HCT116 (cell line): Measurements from ENCODE around the gene HSPG2. TPM values are rescaled to one million over a fixed set of nuclear protein-coding genes. Genes with fewer than 3 reads are reported as not detected.

Experiments used
- ATAC-seq: fragments of 200-7000 bp; cut with Tn5 transposase; 2 replicates; pipeline ENCODE4 v1.9.1; 2020; ENCODE audit warnings: mild to moderate bottlenecking, moderate library complexity
- BruUV-seq: library from RNA; stranded (reverse); fragments of 400-500 nt; replicated peaks from 2 replicates; lab custom pipeline; 2021; lab: Mats Ljungman, UMichigan
- CTCF ChIA-PET: fragments of 300-600 bp; sonication (Branson Sonifier 250); formaldehyde crosslinking; loops from one replicate; lab custom pipeline; 2021; ENCODE audit warnings: antibody characterized with exemption; lab: Charles Lee
- POLR2A ChIA-PET: fragments of 300-600, 350-600 bp; sonication (Branson Sonifier 250); formaldehyde crosslinking; loops from one replicate; lab custom pipeline; 2021; ENCODE audit warnings: antibody characterized with exemption; lab: Charles Lee
- RAD21 ChIA-PET, 2 experiments: fragments of 300-600 bp; sonication (Branson Sonifier 250); formaldehyde crosslinking; loops; one replicate each; lab custom pipeline; 2023; ENCODE audit warnings: low total read pairs in 2 of 2; ENCODE audit not compliant: uncharacterized antibody in 2 of 2, unreplicated experiment in 2 of 2, low non-redundant PET in 1 of 2; lab: Charles Lee
- DNase-seq: peaks from one replicate; pipeline ENCODE4 v3.0.0-alpha.2; 2010; ENCODE audit warnings: low read depth, low spot score
- H2AFZ ChIP-seq: fragments of 200-600 bp; shearing (Covaris generic), sonication (generic); 2 replicates; pipeline ENCODE4 v1.6.1; 2017; ENCODE audit warnings: low read depth, mixed run types, mixed read lengths, antibody characterized with exemption, low read length; ENCODE audit not compliant: poor library complexity, severe bottlenecking
- H3K27ac ChIP-seq: 2 replicates; pipeline ENCODE4 v1.5.1; 2012; ENCODE audit warnings: low read depth, low read length
- H3K27me3 ChIP-seq: fragments of 200-600 bp; sonication (generic); 2 replicates; pipeline ENCODE4 v1.6.1; 2016; ENCODE audit warnings: mixed run types, low read length, mixed read lengths; ENCODE audit not compliant: insufficient read depth
- H3K36me3 ChIP-seq, 2 experiments: fragments of 200-500 bp in 1 of 2; fragments of 200-600 bp in 1 of 2; sonication (Bioruptor generic) in 1 of 2; sonication (generic) in 1 of 2; 2 replicates each; pipeline versions ENCODE4 v1.5.1 to v1.6.1; 2014 to 2016; ENCODE audit warnings: low read length in 2 of 2, inconsistent platforms in 1 of 2, mixed read lengths in 1 of 2, mixed run types in 1 of 2; ENCODE audit not compliant: insufficient read depth in 2 of 2, control insufficient read depth in 1 of 2
- H3K4me1 ChIP-seq, 2 experiments: fragments of 200-600 bp in 1 of 2; sonication (generic) in 1 of 2; 2 replicates each; pipeline versions ENCODE4 v1.5.1 to v1.6.1; 2012 to 2017; ENCODE audit warnings: low read length in 2 of 2, inconsistent platforms in 1 of 2, mild to moderate bottlenecking in 1 of 2, mixed read lengths in 1 of 2, mixed run types in 1 of 2, moderate library complexity in 1 of 2; ENCODE audit not compliant: insufficient read depth in 2 of 2, control insufficient read depth in 1 of 2
- H3K4me2 ChIP-seq: fragments of 200-600 bp; sonication (generic); 2 replicates; pipeline ENCODE4 v1.6.1; 2017; ENCODE audit warnings: mixed run types, low read length, mixed read lengths
- H3K4me3 ChIP-seq, 2 experiments: fragments of 200-600 bp in 1 of 2; sonication (generic) in 1 of 2; replicated peaks in 1 of 2; 2 replicates each; pipeline ENCODE4 v1.5.1; 2011 to 2016; ENCODE audit warnings: low read length in 2 of 2, control low read depth in 1 of 2, low read depth in 1 of 2, mild to moderate bottlenecking in 1 of 2, mixed read lengths in 1 of 2, mixed run types in 1 of 2
- H3K79me2 ChIP-seq: fragments of 200-600 bp; sonication (generic); 2 replicates; pipeline ENCODE4 v1.6.1; 2017; ENCODE audit warnings: mild to moderate bottlenecking, mixed run types, low read length, moderate library complexity, mixed read lengths; ENCODE audit not compliant: insufficient read depth
- H3K9ac ChIP-seq: fragments of 200-600 bp; sonication (generic); 2 replicates; pipeline ENCODE4 v1.6.1; 2016; ENCODE audit warnings: low read length, mixed read lengths
- H3K9me2 ChIP-seq: fragments of 200-600 bp; sonication (generic), shearing (Covaris generic); 2 replicates; pipeline ENCODE4 v1.6.1; 2017; ENCODE audit warnings: mixed run types, mild to moderate bottlenecking, moderate library complexity; ENCODE audit not compliant: insufficient read depth
- H3K9me3 ChIP-seq, 2 experiments: fragments of 200-500 bp in 1 of 2; fragments of 200-600 bp in 1 of 2; sonication (Bioruptor generic) in 1 of 2; sonication (generic) in 1 of 2; 2 replicates each; pipeline ENCODE4 v1.6.1; 2014 to 2017; ENCODE audit warnings: low read length in 2 of 2, mixed read lengths in 2 of 2, inconsistent platforms in 1 of 2, low read depth in 1 of 2, mild to moderate bottlenecking in 1 of 2, mixed run types in 1 of 2, moderate library complexity in 1 of 2; ENCODE audit not compliant: control insufficient read depth in 1 of 2, insufficient read depth in 1 of 2
- H4K20me1 ChIP-seq: fragments of 200-600 bp; sonication (generic), shearing (Covaris generic); 2 replicates; pipeline ENCODE4 v1.6.1; 2017; ENCODE audit warnings: mixed run types, mild to moderate bottlenecking, moderate library complexity; ENCODE audit not compliant: insufficient read depth
- ATF3 ChIP-seq: IDR thresholded peaks from 2 replicates; pipeline ENCODE4 v1.6.1; 2012
- CBX3 ChIP-seq: IDR thresholded peaks from 2 replicates; pipeline ENCODE4 v1.6.1; 2012; ENCODE audit warnings: low read depth
- CEBPB ChIP-seq: IDR thresholded peaks from 2 replicates; pipeline ENCODE4 v1.6.1; 2012; ENCODE audit warnings: low read depth
- EGR1 ChIP-seq: IDR thresholded peaks from 2 replicates; pipeline ENCODE4 v1.6.1; 2012; ENCODE audit warnings: low read depth
- ELF1 ChIP-seq: IDR thresholded peaks from 2 replicates; pipeline ENCODE4 v1.6.1; 2012; ENCODE audit warnings: low read depth, borderline replicate concordance
- EZH2 ChIP-seq: fragments of 200-600 bp; sonication (generic); IDR thresholded peaks from 2 replicates; pipeline ENCODE4 v1.6.1; 2017; ENCODE audit warnings: antibody characterized with exemption, mixed run types
- EZH2phosphoT487 ChIP-seq: fragments of 200-600 bp; IDR thresholded peaks from 2 replicates; pipeline ENCODE4 v1.6.1; 2018; ENCODE audit warnings: antibody characterized with exemption, borderline replicate concordance
- FOSL1 ChIP-seq: IDR thresholded peaks from 2 replicates; pipeline ENCODE4 v1.6.1; 2012; ENCODE audit warnings: low read depth
- JUND ChIP-seq: IDR thresholded peaks from 2 replicates; pipeline ENCODE4 v1.6.1; 2012
- POLR2A ChIP-seq: IDR thresholded peaks from 2 replicates; pipeline ENCODE4 v1.7.0; 2011; ENCODE audit warnings: borderline replicate concordance; ENCODE audit not compliant: insufficient read depth, insufficient read length; ENCODE audit errors: extremely low read depth
- POLR2AphosphoS5 ChIP-seq: IDR thresholded peaks from 2 replicates; pipeline ENCODE4 v1.6.1; 2011; ENCODE audit warnings: mild to moderate bottlenecking, low read depth, low read length, moderate library complexity
- RAD21 ChIP-seq: IDR thresholded peaks from 2 replicates; pipeline ENCODE4 v1.6.1; 2012; ENCODE audit warnings: low read depth, mild to moderate bottlenecking
- REST ChIP-seq: IDR thresholded peaks from 2 replicates; pipeline ENCODE4 v1.6.1; 2012; ENCODE audit warnings: low read depth
- SIN3A ChIP-seq: IDR thresholded peaks from 2 replicates; pipeline ENCODE4 v1.6.1; 2012; ENCODE audit warnings: low read depth
- SP1 ChIP-seq: IDR thresholded peaks from 2 replicates; pipeline ENCODE4 v1.6.1; 2012; ENCODE audit warnings: low read depth
- SRF ChIP-seq: IDR thresholded peaks from 2 replicates; pipeline ENCODE4 v1.6.1; 2012; ENCODE audit warnings: low read depth
- YY1 ChIP-seq: IDR thresholded peaks from 2 replicates; pipeline ENCODE4 v1.6.1; 2011; ENCODE audit warnings: low read length, low read depth, moderate library complexity, mild to moderate bottlenecking; ENCODE audit not compliant: insufficient replicate concordance; ENCODE audit errors: extremely low read depth
- ZBTB33 ChIP-seq: IDR thresholded peaks from 2 replicates; pipeline ENCODE4 v1.6.1; 2011; ENCODE audit warnings: mild to moderate bottlenecking, low read length, moderate library complexity; ENCODE audit not compliant: insufficient replicate concordance; ENCODE audit errors: extremely low read depth
- ZFX ChIP-seq: fragments of 450-650 bp; IDR thresholded peaks from 2 replicates; pipeline ENCODE4 v1.6.1; 2017
- intact Hi-C: fragments of 100-400 bp; cut with micrococcal nuclease; formaldehyde crosslinking; loops from 2 replicates; pipeline ENCODE4 v1.10.0; 2022
- total RNA-seq: library from RNA; stranded (reverse); gene quantifications from one replicate; pipeline ENCODE4 v1.2.1, GENCODE V29; 2021; ENCODE audit not compliant: unreplicated experiment

Gene HSPG2
- total RNA-seq, 1 experiment from 2014 or later: 55.7 TPM

GRCh38 chr1:21902026-21903012 lies 34.8 kb downstream of the HSPG2 start:
- no peak overlapping the region; the same call in 1 of the 2 replicates for H3K27ac ChIP-seq
- BruUV-seq: no TSS peak
- ATAC-seq (no peak), DNase-seq (no peak)
- H3K27me3 ChIP-seq: no peaks in the 10 kb centered on the region
- no peaks in the 10 kb centered on the region for H3K79me2 ChIP-seq
- CTCF ChIA-PET: no interaction called here
- H4K20me1 ChIP-seq: no peaks in the 10 kb centered on the region
- no peak overlapping the region for H3K9ac ChIP-seq
- H3K36me3 ChIP-seq: no peaks in the 10 kb centered on the region
- no peaks in the 10 kb centered on the region for H3K9me3 ChIP-seq
- POLR2A ChIA-PET: no interaction called here
- no peak for TF ChIP-seq EGR1
- no peak for TF ChIP-seq YY1
- no peak for TF ChIP-seq ZBTB33
- no peak for TF ChIP-seq FOSL1
- no peak for TF ChIP-seq ELF1
- TF ChIP-seq POLR2AphosphoS5: no peak
- no peak for TF ChIP-seq EZH2
- TF ChIP-seq JUND: no peak
- TF ChIP-seq CBX3: no peak
- no peak for TF ChIP-seq REST
- TF ChIP-seq SIN3A: no peak
- TF ChIP-seq EZH2phosphoT487: no peak
- no peak for TF ChIP-seq SRF
- no peak for TF ChIP-seq POLR2A
- TF ChIP-seq SP1: no peak
- TF ChIP-seq CEBPB: no peak
- TF ChIP-seq RAD21: no peak
- no peak for TF ChIP-seq ATF3
- TF ChIP-seq ZFX: no peak
- intact Hi-C loops: no loop called here
- no peaks in the 10 kb centered on the region for H3K9me2 ChIP-seq
- H3K4me2 ChIP-seq: no peak overlapping the region
- RAD21 ChIA-PET: no interaction called here
- no peak overlapping the region for H2AFZ ChIP-seq
- no peak overlapping the region for H3K4me3 ChIP-seq
- H3K4me1 ChIP-seq: peaks cover 0 to 10% of the 10 kb centered on the region in 2 experiments; a peak in 3 of 4 replicates
